RWPE2 (cell line): Measurements from ENCODE around the gene SYAP1.
"Not testable (repeated sequence)": the region's sequence is repeated elsewhere in the genome, so short reads cannot be mapped to it uniquely, and the experiment has no call there.

Source experiments
- ATAC-seq: fragments of 200-7000 bp; cut with Tn5 transposase; 3 replicates; pipeline ENCODE4 v1.9.1; 2021; ENCODE audit warnings: low read depth
- DNase-seq: peaks from one replicate; pipeline ENCODE4 v3.0.0-alpha.2; 2020; ENCODE audit warnings: low spot score
- H3K27ac ChIP-seq: fragments of 450-650 bp; 2 replicates; pipeline ENCODE4 v1.5.1; 2017; ENCODE audit warnings: mild to moderate bottlenecking; ENCODE audit not compliant: poor library complexity, severe bottlenecking
- H3K27me3 ChIP-seq: fragments of 250-450 bp; sonication (Bioruptor Pico); 2 replicates; pipeline ENCODE4 v1.5.1; 2021; ENCODE audit warnings: mild to moderate bottlenecking, moderate library complexity; ENCODE audit not compliant: insufficient read depth, poor library complexity, severe bottlenecking
- H3K36me3 ChIP-seq: fragments of 250-450 bp; sonication (Bioruptor Pico); 2 replicates; pipeline ENCODE4 v1.5.1; 2020; ENCODE audit warnings: low read depth, mild to moderate bottlenecking, moderate library complexity
- H3K4me1 ChIP-seq: fragments of 250-450 bp; sonication (Bioruptor Pico); 2 replicates; pipeline ENCODE4 v1.5.1; 2021; ENCODE audit warnings: mild to moderate bottlenecking, moderate library complexity; ENCODE audit not compliant: insufficient read depth, poor library complexity, severe bottlenecking
- H3K4me3 ChIP-seq: fragments of 250-450 bp; sonication (Bioruptor Pico); 2 replicates; pipeline ENCODE4 v1.5.1; 2021; ENCODE audit warnings: mild to moderate bottlenecking, moderate library complexity; ENCODE audit not compliant: severe bottlenecking
- H3K9me3 ChIP-seq: fragments of 250-450 bp; sonication (Bioruptor Pico); 2 replicates; pipeline ENCODE4 v1.5.1; 2021; ENCODE audit warnings: mild to moderate bottlenecking, moderate library complexity; ENCODE audit not compliant: severe bottlenecking
- TF ChIP-seq, protein P1 (sequence below): fragments of 450-650 bp; IDR thresholded peaks from one replicate; pipeline ENCODE4 v1.5.1; 2017; ENCODE audit warnings: mild to moderate bottlenecking, moderate library complexity; ENCODE audit not compliant: poor library complexity, severe bottlenecking

Gene SYAP1

DNA sequence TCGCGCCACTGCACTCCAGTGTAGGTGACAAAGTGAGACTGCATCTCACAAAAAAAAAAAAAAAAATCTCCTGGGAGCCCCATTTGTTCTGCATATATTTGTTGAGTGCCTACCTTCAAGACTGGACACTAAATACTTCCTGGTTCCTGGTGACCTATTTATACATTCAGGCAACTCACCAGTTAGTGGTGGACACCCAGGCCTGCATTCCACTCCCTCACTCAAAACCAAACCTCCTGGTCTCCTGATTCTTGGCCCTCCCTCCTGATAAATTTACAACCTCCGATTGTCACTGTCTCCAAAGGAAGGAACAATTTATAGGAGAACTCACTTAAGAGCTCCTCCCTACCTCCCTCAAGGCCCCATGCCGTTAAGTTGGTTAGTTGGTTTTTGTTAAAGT, 3.1 kb downstream of the SYAP1 start:
- TF ChIP-seq, protein P1, sequence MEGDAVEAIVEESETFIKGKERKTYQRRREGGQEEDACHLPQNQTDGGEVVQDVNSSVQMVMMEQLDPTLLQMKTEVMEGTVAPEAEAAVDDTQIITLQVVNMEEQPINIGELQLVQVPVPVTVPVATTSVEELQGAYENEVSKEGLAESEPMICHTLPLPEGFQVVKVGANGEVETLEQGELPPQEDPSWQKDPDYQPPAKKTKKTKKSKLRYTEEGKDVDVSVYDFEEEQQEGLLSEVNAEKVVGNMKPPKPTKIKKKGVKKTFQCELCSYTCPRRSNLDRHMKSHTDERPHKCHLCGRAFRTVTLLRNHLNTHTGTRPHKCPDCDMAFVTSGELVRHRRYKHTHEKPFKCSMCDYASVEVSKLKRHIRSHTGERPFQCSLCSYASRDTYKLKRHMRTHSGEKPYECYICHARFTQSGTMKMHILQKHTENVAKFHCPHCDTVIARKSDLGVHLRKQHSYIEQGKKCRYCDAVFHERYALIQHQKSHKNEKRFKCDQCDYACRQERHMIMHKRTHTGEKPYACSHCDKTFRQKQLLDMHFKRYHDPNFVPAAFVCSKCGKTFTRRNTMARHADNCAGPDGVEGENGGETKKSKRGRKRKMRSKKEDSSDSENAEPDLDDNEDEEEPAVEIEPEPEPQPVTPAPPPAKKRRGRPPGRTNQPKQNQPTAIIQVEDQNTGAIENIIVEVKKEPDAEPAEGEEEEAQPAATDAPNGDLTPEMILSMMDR = no peak
- no peak overlapping the region for H3K27ac ChIP-seq
- no peaks in the 10 kb centered on the region for H3K36me3 ChIP-seq
- H3K4me3 ChIP-seq = no peak overlapping the region
- H3K9me3 ChIP-seq = no peaks in the 10 kb centered on the region
- DNase-seq (no peak), ATAC-seq (no peak)
- H3K27me3 ChIP-seq = no peaks in the 10 kb centered on the region
- H3K4me1 ChIP-seq = no peaks in the 10 kb centered on the region

DNA sequence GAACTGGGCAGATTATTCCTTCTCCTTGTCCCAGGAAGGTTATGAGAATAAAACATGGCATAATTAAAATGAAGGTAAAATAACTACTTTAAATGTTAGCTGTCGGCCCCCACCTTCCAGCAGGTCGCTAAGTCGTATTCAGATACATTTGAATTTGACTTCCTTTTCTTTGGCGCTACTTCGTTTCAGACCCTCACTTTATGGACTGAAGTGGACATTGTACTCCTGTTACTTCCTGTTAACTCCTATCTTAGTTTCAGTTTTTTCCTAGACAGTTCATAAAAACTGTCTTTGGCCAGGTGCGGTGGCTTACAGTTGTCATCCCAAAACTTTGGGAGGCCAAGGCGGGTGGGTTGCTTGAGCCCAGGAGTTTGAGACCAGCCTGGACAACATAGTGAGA, 5.7 kb downstream of the SYAP1 start:
- no peaks in the 10 kb centered on the region for H3K36me3 ChIP-seq
- TF ChIP-seq, protein P1 = no peak

DNA sequence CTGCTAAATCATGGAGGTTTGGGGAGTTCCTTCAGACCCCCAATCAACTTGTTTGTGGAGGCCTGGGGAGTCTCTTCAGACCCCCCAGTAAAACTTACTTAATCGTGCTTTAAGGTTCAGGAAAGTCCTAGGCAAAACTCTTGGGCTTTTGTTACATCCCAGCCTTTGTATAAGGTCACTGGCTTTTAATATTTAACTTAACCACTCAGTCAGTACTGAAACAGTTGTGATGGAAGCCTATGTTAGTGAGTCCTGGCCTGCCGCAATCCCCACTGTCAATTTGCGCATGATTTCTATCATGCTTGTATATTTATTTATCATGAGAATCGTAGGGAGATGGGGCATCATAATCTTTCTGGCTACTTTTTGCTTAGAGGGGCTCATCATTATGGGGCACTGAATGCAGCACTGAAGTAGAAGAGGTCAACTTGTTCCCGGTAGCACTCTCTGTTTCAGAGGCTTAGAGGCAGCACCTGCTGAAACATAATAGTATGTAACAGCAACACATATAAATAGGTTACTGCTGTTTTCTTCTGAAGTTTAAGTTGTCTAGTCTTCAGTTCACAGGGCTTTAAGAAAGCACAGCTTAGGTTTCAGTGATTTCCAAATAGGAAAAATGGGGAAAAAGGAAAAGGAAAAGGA, 7.1 kb downstream of the SYAP1 start:
- H3K4me1 ChIP-seq, H3K4me3 ChIP-seq, H3K9me3 ChIP-seq, H3K36me3 ChIP-seq, ATAC-seq, H3K27me3 ChIP-seq, H3K27ac ChIP-seq, DNase-seq: not testable (repeated sequence)

More for the DNA sequence above, 5.7 kb downstream of the SYAP1 start:
- no peak for DNase-seq
- no peak for ATAC-seq
- H3K4me3 ChIP-seq = no peak overlapping the region
- H3K27ac ChIP-seq = no peak overlapping the region
- H3K9me3 ChIP-seq = no peaks in the 10 kb centered on the region
- H3K4me1 ChIP-seq = no peaks in the 10 kb centered on the region
- H3K27me3 ChIP-seq = no peaks in the 10 kb centered on the region

DNA sequence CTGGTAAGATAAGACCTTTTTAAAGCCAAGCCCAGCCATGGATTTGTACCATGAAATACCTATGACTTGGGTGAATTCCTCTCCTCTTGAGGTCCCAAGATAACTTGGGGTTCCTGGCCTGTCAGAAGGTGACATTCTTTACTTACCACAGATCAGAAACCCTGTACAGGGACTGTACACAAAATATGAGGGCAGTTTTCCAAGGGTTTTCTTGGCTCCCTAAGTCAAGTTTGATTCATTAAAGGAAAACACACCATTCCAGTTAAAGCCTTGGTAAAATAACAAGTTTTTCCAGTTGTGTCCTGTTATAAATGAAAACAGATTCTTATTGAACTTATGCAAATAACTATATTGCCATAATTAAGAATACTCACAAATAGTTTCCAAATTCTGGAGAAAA, 8.2 kb downstream of the SYAP1 start:
- TF ChIP-seq, protein P1 = no peak
- no peaks in the 10 kb centered on the region for H3K36me3 ChIP-seq
- no peak for DNase-seq
- ATAC-seq = no peak
- H3K27ac ChIP-seq = no peak overlapping the region
- H3K27me3 ChIP-seq = no peaks in the 10 kb centered on the region
- H3K9me3 ChIP-seq = no peaks in the 10 kb centered on the region
- no peaks in the 10 kb centered on the region for H3K4me1 ChIP-seq
- H3K4me3 ChIP-seq = no peak overlapping the region

DNA sequence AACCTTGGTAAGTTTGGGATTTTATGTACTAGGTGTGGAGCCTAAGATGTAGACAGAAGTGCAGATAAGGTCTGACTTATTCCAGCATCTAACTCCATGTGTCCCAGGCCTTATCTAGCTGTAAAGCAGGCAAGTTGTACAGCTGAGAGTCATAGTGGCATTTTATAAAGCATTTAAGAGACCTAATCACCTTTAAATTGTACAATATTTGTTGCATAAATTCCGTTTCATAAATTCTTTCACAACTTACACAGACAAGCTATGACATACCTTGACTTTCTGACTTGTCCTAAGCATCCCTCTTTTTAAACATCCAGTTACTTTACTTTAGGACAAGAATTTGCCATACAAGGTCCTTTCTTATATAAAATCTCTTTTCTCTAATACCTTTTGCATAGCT, 11.0 kb downstream of the SYAP1 start:
- TF ChIP-seq, protein P1 = no peak
- Histone ChIP-seq H3K27me3 (no peaks in the 10 kb centered on the region), H3K27ac (no peak overlapping the region), H3K36me3 (no peaks in the 10 kb centered on the region), H3K4me1 (no peaks in the 10 kb centered on the region), H3K4me3 (no peak overlapping the region), H3K9me3 (no peaks in the 10 kb centered on the region)
- DNase-seq (no peak), ATAC-seq (no peak)
